K562 (cell line): ENCODE measurements around the gene DTX4. TPM values are rescaled to one million over a fixed set of nuclear protein-coding genes. Genes with fewer than 3 reads are reported as not detected.

ENCODE experiments used
- ATF1 ChIP-seq, 2 experiments: fragments of 450-650 bp in 1 of 2; IDR thresholded peaks; 2 replicates each; pipeline ENCODE4 v1.6.1; 2016; ENCODE audit warnings: missing compliant biosample characterization in 1 of 2, missing genetic modification characterization in 1 of 2
- BRD4 ChIP-seq: fragments of 200-600 bp; sonication (generic); IDR thresholded peaks from 2 replicates; pipeline ENCODE4 v1.6.1; 2017; ENCODE audit warnings: inconsistent platforms
- CBFA2T3 ChIP-seq: fragments of 450-650 bp; IDR thresholded peaks from 2 replicates; pipeline ENCODE4 v1.6.1; 2017
- CBX1 ChIP-seq: sonication (generic); IDR thresholded peaks from 2 replicates; pipeline ENCODE4 v1.6.1; 2016; ENCODE audit warnings: antibody characterized with exemption, low read depth, mild to moderate bottlenecking
- CEBPG ChIP-seq, 3 experiments: fragments of 200-800 bp in 1 of 3; sonication (Bioruptor generic) in 1 of 3; sonication (generic) in 1 of 3; formaldehyde crosslinking in 1 of 3; IDR thresholded peaks in 2 of 3; conservative IDR thresholded peaks in 1 of 3; 2 replicates each; pipeline versions ENCODE4 v1.6.1 to v1.8.0; 2016 to 2022; ENCODE audit warnings: missing compliant biosample characterization in 2 of 3, missing genetic modification characterization in 2 of 3, mild to moderate bottlenecking in 1 of 3, missing genetic modification reagents in 1 of 3
- DPF2 ChIP-seq: fragments of 450-650 bp; IDR thresholded peaks from 2 replicates; pipeline ENCODE4 v1.6.1; 2016
- ELF4 ChIP-seq: fragments of 450-650 bp; formaldehyde crosslinking; IDR thresholded peaks from 2 replicates; pipeline ENCODE4 v1.4.0; 2022; ENCODE audit warnings: missing genetic modification characterization
- GABPB2 ChIP-seq: fragments of 250-450 bp; sonication (Bioruptor Pico); conservative IDR thresholded peaks from 2 replicates; pipeline ENCODE4 v1.5.1; 2021; ENCODE audit warnings: mild to moderate bottlenecking
- HDAC1 ChIP-seq, 2 experiments: fragments of 450-650 bp; IDR thresholded peaks; 2 replicates each; pipeline ENCODE4 v1.6.1; 2016 to 2017; ENCODE audit warnings: inconsistent platforms in 1 of 2, mild to moderate bottlenecking in 1 of 2, moderate library complexity in 1 of 2
- ILK ChIP-seq: fragments of 450-650 bp; IDR thresholded peaks from 2 replicates; pipeline ENCODE4 v1.6.1; 2016; ENCODE audit warnings: missing genetic modification characterization, low read depth, mild to moderate bottlenecking, missing compliant biosample characterization, moderate library complexity, borderline replicate concordance
- KLF13 ChIP-seq: fragments of 450-650 bp; IDR thresholded peaks from 2 replicates; pipeline ENCODE4 v1.6.1; 2016; ENCODE audit warnings: missing genetic modification characterization, low read depth, mild to moderate bottlenecking, missing compliant biosample characterization, moderate library complexity, borderline replicate concordance
- PHTF2 ChIP-seq: fragments of 250-450 bp; sonication (Bioruptor Pico); IDR thresholded peaks from 2 replicates; pipeline ENCODE4 v1.5.0; 2021; ENCODE audit warnings: mild to moderate bottlenecking
- PREB ChIP-seq: sonication (generic); formaldehyde crosslinking; IDR thresholded peaks from 2 replicates; pipeline ENCODE4 v1.8.1; 2023; ENCODE audit warnings: mild to moderate bottlenecking, missing genetic modification reagents
- SOX6 ChIP-seq: fragments of 450-650 bp; IDR thresholded peaks from 2 replicates; pipeline ENCODE4 v1.6.1; 2014; ENCODE audit warnings: mild to moderate bottlenecking
- SP1 ChIP-seq: sonication (generic); formaldehyde crosslinking; IDR thresholded peaks from 2 replicates; pipeline ENCODE4 v1.8.1; 2022; ENCODE audit warnings: mild to moderate bottlenecking, missing genetic modification reagents
- TARDBP ChIP-seq: fragments of 450-650 bp; IDR thresholded peaks from 2 replicates; pipeline ENCODE4 v1.6.1; 2016
- TBP ChIP-seq: optimal IDR thresholded peaks from 2 replicates; pipeline ENCODE3; 2011; ENCODE audit warnings: low read depth, low read length, improper control_type of control experiment
- TFAP4 ChIP-seq: sonication (generic); formaldehyde crosslinking; IDR thresholded peaks from 2 replicates; pipeline ENCODE4 v1.8.0; 2022; ENCODE audit warnings: missing genetic modification reagents, mild to moderate bottlenecking, moderate library complexity, borderline replicate concordance
- ZFP1 ChIP-seq: fragments of 450-650 bp; formaldehyde crosslinking; IDR thresholded peaks from 2 replicates; pipeline ENCODE4 v1.4.0; 2020; ENCODE audit warnings: mild to moderate bottlenecking, mixed read lengths
- ZNF316 ChIP-seq: fragments of 450-650 bp; IDR thresholded peaks from 2 replicates; pipeline ENCODE4 v1.6.1; 2016
- ZNF431 ChIP-seq: sonication (generic); formaldehyde crosslinking; IDR thresholded peaks from 2 replicates; pipeline ENCODE4 v1.8.0; 2022; ENCODE audit warnings: mild to moderate bottlenecking, missing genetic modification reagents
- ZNF512 ChIP-seq: IDR thresholded peaks from 2 replicates; pipeline ENCODE4 v1.6.1; 2016; ENCODE audit warnings: missing genetic modification characterization, missing compliant biosample characterization
- ZNF584 ChIP-seq: fragments of 200-800 bp; sonication (Bioruptor generic); IDR thresholded peaks from 2 replicates; pipeline ENCODE4 v1.6.1; 2016; ENCODE audit warnings: low read depth, mild to moderate bottlenecking, missing genetic modification characterization, missing compliant biosample characterization
- polyA plus RNA-seq, 8 experiments: library from polyadenylated mRNA; depleted of rRNA in 4 of 8; stranded (reverse) in 5 of 8; unstranded in 3 of 8; fragments of >200 nt; fragmentation: Nextera tagmentation in 2 of 8; fragmentation: Illumina TruSeq in 1 of 8; extraction: Ambion mirVana in 2 of 8; extraction: Trizol in 1 of 8; gene quantifications; 2 replicates each; pipeline versions ENCODE4 v1.2.1 to v1.2.3, GENCODE V29; 2011 to 2014; ENCODE audit warnings: inconsistent platforms in 1 of 8, missing spikeins in 1 of 8
- total RNA-seq, 7 experiments: library from RNA; depleted of rRNA in 6 of 7; stranded (reverse); fragments of >200 nt in 6 of 7; fragmentation: Illumina TruSeq in 2 of 7; extraction: Trizol in 2 of 7; gene quantifications; 2 replicates each; pipeline versions ENCODE4 v1.2.1 to v1.2.3, GENCODE V29; 2011 to 2021; ENCODE audit warnings: low replicate concordance in 1 of 7

Gene DTX4
- total and polyA plus RNA-seq, 9 of the 15 experiments (the other 6 are each of a cell fraction or from before 2014, with no cell fraction given): 0.03 to 0.47 (median 0.04) TPM; not detected in 4

GRCh38 chr11:59144579-59145345 lies 27.2 kb upstream of the DTX4 start (continued):
- TF ChIP-seq ZNF512 (peak; percentile 43; the same call in 1 of the 2 replicates), ILK (tag) (no peak), CBX1 (peak; percentile 88; the same call in 1 of the 2 replicates), PHTF2 (CRISPR knock-in tag) (no peak), BRD4 (no peak), CBFA2T3 (0 out of 2 replicates have a peak, but pooled peaks have one; percentile 2), TBP (peak; percentile 42), ZNF316 (no peak), SOX6 (peak; percentile 62), ATF1 (CRISPR knock-in tag; IDR thresholded peaks at IDR 0.05) (no peak), ATF1 (tag; IDR thresholded peaks at IDR 0.05) (peak; percentile 59), SP1 (CRISPR knock-in tag) (peak; percentile 80), ZNF431 (CRISPR knock-in tag) (peak; percentile 95), HDAC1 (IDR thresholded peaks at IDR 0.05) (peak in 1 of 2 experiments; percentile 91; a peak in 2 of 4 replicates), ELF4 (CRISPR knock-in tag) (peak; percentile 66; the same call in 1 of the 2 replicates), ZNF584 (CRISPR knock-in tag) (0 out of 2 replicates have a peak, but pooled peaks have one; percentile 53), PREB (CRISPR knock-in tag) (no peak), CEBPG (CRISPR knock-in tag; IDR thresholded peaks at IDR 0.05) (peak; percentile 31; the same call in 1 of the 2 replicates), CEBPG (tag; conservative IDR thresholded peaks at IDR 0.05 in 1 of 2, IDR thresholded peaks at IDR 0.05 in 1 of 2) (no peak), TFAP4 (peak; percentile 98), KLF13 (tag) (peak; percentile 59; the same call in 1 of the 2 replicates), GABPB2 (CRISPR knock-in tag) (no peak), ZFP1 (CRISPR knock-in tag) (no peak), DPF2 (peak; percentile 39; the same call in 1 of the 2 replicates), TARDBP (0 out of 2 replicates have a peak, but pooled peaks have one; percentile 56)
